ENCODE data around the gene PRKCE. TPM values are rescaled to one million over a fixed set of nuclear protein-coding genes. Genes with fewer than 3 reads are reported as not detected.

PRKCE gene
- total RNA-seq, 1 experiment from 2014 or later = 14.8 TPM

DNA sequence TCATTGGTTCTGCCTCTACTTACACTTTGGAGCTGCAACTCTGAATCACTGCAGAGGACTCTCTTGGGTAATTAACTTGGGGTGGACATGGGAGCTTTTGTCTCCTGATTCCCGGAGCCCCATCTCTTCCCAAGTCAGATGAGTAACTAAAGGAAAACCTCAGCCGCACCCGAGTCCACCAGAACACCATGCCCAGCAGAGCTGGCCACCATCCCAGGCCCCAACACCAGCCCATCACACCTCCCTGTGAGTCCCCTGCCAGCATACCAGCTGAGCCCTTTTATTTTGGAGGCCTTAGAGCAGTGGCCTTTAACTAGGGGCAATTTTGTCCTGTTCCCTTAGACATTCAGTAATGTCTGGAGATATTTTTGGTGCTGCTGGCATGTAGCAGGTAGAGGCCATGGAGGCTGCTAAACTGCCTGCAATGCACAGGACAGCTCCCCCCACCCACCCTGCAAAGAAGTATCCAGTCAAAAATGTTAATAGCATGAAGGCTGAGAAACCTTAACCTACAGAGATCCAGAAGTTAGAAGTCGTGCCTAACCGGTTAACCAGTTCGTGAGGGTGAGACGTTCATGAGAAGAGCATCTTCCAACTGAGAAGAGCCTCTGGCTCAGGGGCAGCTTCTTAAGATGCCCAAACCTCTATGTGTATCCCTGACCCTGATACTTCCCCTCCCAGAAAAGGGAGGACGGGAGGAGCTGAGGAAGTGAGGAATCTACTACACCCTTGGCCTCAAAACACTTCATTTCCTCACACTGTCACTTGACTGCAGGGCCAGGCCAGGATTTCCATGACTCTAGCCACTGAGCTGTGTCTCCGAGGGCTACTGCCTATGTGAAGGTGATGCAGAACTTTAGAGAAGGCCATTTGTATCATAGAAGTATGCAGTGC lies 505.8 kb downstream of the PRKCE start:
- DNase-seq (ENCODE audit: low read depth, low spot score) (no peak), ATAC-seq (no peak)
- Histone ChIP-seq H3K27me3 (ENCODE audit: insufficient read depth, low read length) (no peaks in the 10 kb centered on the region), H2AFZ (ENCODE audit: low read depth, low read length, poor library complexity, severe bottlenecking) (no peak overlapping the region), H3K9me3 (ENCODE audit: control insufficient read depth in 1 of 2, insufficient read depth in 1 of 2, low read depth in 1 of 2, low read length in 2 of 2) (no peaks in the 10 kb centered on the region), H3K36me3 (ENCODE audit: control insufficient read depth in 1 of 2, insufficient read depth in 2 of 2, low read length in 2 of 2) (no peaks in the 10 kb centered on the region), H3K9me2 (ENCODE audit: insufficient read depth) (no peaks in the 10 kb centered on the region), H3K4me3 (replicated peaks in 1 of 2; ENCODE audit: low read depth in 1 of 2, low read length in 2 of 2) (no peak overlapping the region), H3K27ac (ENCODE audit: low read depth, low read length) (no peak overlapping the region), H3K4me2 (ENCODE audit: low read length) (no peak overlapping the region), H3K4me1 (ENCODE audit: control insufficient read depth in 1 of 2, insufficient read depth in 2 of 2, low read length in 2 of 2) (no peaks in the 10 kb centered on the region), H3K9ac (ENCODE audit: low read length) (no peak overlapping the region), H3K79me2 (ENCODE audit: insufficient read depth, low read length) (no peaks in the 10 kb centered on the region), H4K20me1 (ENCODE audit: insufficient read depth) (no peaks in the 10 kb centered on the region)
- intact Hi-C loops (cut with micrococcal nuclease) = no loop called here
- POLR2A ChIA-PET = no interaction called here
- BruUV-seq (replicated peaks) = no TSS peak
- no peak for TF ChIP-seq EZH2phosphoT487 (IDR thresholded peaks at IDR 0.05; ENCODE audit: borderline replicate concordance)
- no peak for TF ChIP-seq EGR1 (IDR thresholded peaks at IDR 0.05; ENCODE audit: low read depth)
- no peak for TF ChIP-seq CTCF (IDR thresholded peaks at IDR 0.05 in 2 of 3, conservative IDR thresholded peaks at IDR 0.05 in 1 of 3; ENCODE audit: borderline replicate concordance in 1 of 3, insufficient read depth in 1 of 3, low read depth in 2 of 3, low read length in 2 of 3)
- no peak for TF ChIP-seq REST (IDR thresholded peaks at IDR 0.05; ENCODE audit: low read depth)
- TF ChIP-seq YY1 (IDR thresholded peaks at IDR 0.05; ENCODE audit: extremely low read depth, insufficient replicate concordance, low read depth, low read length) = no peak
- no peak for TF ChIP-seq POLR2AphosphoS5 (IDR thresholded peaks at IDR 0.05; ENCODE audit: low read depth, low read length)
- TF ChIP-seq, protein P1, sequence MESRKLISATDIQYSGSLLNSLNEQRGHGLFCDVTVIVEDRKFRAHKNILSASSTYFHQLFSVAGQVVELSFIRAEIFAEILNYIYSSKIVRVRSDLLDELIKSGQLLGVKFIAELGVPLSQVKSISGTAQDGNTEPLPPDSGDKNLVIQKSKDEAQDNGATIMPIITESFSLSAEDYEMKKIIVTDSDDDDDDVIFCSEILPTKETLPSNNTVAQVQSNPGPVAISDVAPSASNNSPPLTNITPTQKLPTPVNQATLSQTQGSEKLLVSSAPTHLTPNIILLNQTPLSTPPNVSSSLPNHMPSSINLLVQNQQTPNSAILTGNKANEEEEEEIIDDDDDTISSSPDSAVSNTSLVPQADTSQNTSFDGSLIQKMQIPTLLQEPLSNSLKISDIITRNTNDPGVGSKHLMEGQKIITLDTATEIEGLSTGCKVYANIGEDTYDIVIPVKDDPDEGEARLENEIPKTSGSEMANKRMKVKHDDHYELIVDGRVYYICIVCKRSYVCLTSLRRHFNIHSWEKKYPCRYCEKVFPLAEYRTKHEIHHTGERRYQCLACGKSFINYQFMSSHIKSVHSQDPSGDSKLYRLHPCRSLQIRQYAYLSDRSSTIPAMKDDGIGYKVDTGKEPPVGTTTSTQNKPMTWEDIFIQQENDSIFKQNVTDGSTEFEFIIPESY (IDR thresholded peaks at IDR 0.05; ENCODE audit: extremely low read depth, insufficient replicate concordance, low read length) = no peak
- no peak for TF ChIP-seq FOSL1 (IDR thresholded peaks at IDR 0.05; ENCODE audit: low read depth)
- no peak for TF ChIP-seq SIN3A (IDR thresholded peaks at IDR 0.05; ENCODE audit: low read depth)
- no peak for TF ChIP-seq ZFX (IDR thresholded peaks at IDR 0.05)
- no peak for TF ChIP-seq JUND (IDR thresholded peaks at IDR 0.05)
- no peak for TF ChIP-seq CBX3 (IDR thresholded peaks at IDR 0.05; ENCODE audit: low read depth)
- no peak for TF ChIP-seq POLR2A (IDR thresholded peaks at IDR 0.05; ENCODE audit: borderline replicate concordance, extremely low read depth, insufficient read depth, insufficient read length)
- no peak for TF ChIP-seq TCF7L2 (IDR thresholded peaks at IDR 0.05; ENCODE audit: borderline replicate concordance, extremely low read depth, insufficient read depth, insufficient read length)
- no peak for TF ChIP-seq MAX (IDR thresholded peaks at IDR 0.05)
- no peak for TF ChIP-seq CEBPB (IDR thresholded peaks at IDR 0.05; ENCODE audit: low read depth)
- no peak for TF ChIP-seq ZNF274 (IDR thresholded peaks at IDR 0.05; ENCODE audit: low read depth, low read length)
- TF ChIP-seq EZH2 (IDR thresholded peaks at IDR 0.05) = no peak
- RAD21 ChIA-PET (ENCODE audit: low non-redundant PET in 1 of 2, low total read pairs in 2 of 2, uncharacterized antibody in 2 of 2, unreplicated experiment in 2 of 2) = no interaction called here
- CTCF ChIA-PET = no interaction called here
